A549 (cell line): ENCODE results near the gene MYO1B. TPM values are rescaled to one million over a fixed set of nuclear protein-coding genes. Genes with fewer than 3 reads are reported as not detected.

Source experiments
- ATAC-seq, 2 experiments: fragments of 200-7000 bp in 1 of 2; fragments of >200 bp in 1 of 2; cut with Nextera tagmentation in 1 of 2; cut with Tn5 transposase in 1 of 2; 3 replicates each; pipeline versions ENCODE4 v1.8.0 to v1.9.1; 2018 to 2020; ENCODE audit warnings: mild to moderate bottlenecking in 1 of 2, moderate library complexity in 1 of 2
- CTCF ChIA-PET: fragments of 300-600 bp; sonication (Branson Sonifier 250); formaldehyde crosslinking; extraction: SDS; loops from one replicate; lab custom pipeline; 2021; ENCODE audit warnings: antibody characterized with exemption, inconsistent platforms; lab: Yijun Ruan, JAX
- POLR2A ChIA-PET: fragments of 350-600 bp; formaldehyde crosslinking; extraction: SDS; loops from one replicate; lab custom pipeline; 2021; ENCODE audit warnings: antibody characterized with exemption, inconsistent platforms; lab: Yijun Ruan, JAX
- DNase-seq, 2 experiments: peaks; one replicate each; pipeline versions ENCODE4 v3.0.0 to v3.0.0-alpha.2; 2011 to 2016; ENCODE audit warnings: low read depth in 1 of 2, low spot score in 1 of 2
- FAIRE-seq: peaks from 2 replicates; lab custom pipeline; 2011; peaks lifted over from hg19 to GRCh38; lab: Jason Lieb, UNC
- H3K27ac ChIP-seq, 2 experiments: fragments of >200 bp; sonication (Bioruptor Twin); formaldehyde crosslinking; 3 replicates each; pipeline ENCODE4 v1.5.1; 2016 to 2017
- H3K4me1 ChIP-seq: fragments of >200 bp; sonication (Bioruptor Twin); formaldehyde crosslinking; 3 replicates; pipeline ENCODE4 v1.6.1; 2016
- H3K4me2 ChIP-seq: fragments of >200 bp; sonication (Bioruptor Twin); formaldehyde crosslinking; 3 replicates; pipeline ENCODE4 v1.6.1; 2016
- H3K4me3 ChIP-seq: fragments of >200 bp; sonication (Bioruptor Twin); formaldehyde crosslinking; 3 replicates; pipeline ENCODE4 v1.5.1; 2016
- H3K9me3 ChIP-seq: fragments of >200 bp; sonication (Bioruptor Twin); formaldehyde crosslinking; 3 replicates; pipeline ENCODE4 v1.6.1; 2016
- BHLHE40 ChIP-seq: IDR thresholded peaks from 2 replicates; pipeline ENCODE4 v1.6.1; 2012; ENCODE audit warnings: low read depth, low read length, inconsistent platforms
- CHD2 ChIP-seq: fragments of 150-350 bp; IDR thresholded peaks from 2 replicates; pipeline ENCODE4 v1.6.1; 2014; ENCODE audit warnings: low read length; ENCODE audit not compliant: partially characterized antibody
- CHD4 ChIP-seq: fragments of 200-600 bp; sonication (generic); IDR thresholded peaks from 2 replicates; pipeline ENCODE4 v1.6.1; 2016; ENCODE audit warnings: antibody characterized with exemption, mild to moderate bottlenecking, borderline replicate concordance
- EHMT2 ChIP-seq: fragments of 200-600 bp; sonication (generic); IDR thresholded peaks from 2 replicates; pipeline ENCODE4 v1.6.1; 2016; ENCODE audit warnings: antibody characterized with exemption, low read depth, mild to moderate bottlenecking, moderate library complexity
- FOSB ChIP-seq: fragments of 250-450 bp; sonication (Bioruptor Pico); IDR thresholded peaks from 2 replicates; pipeline ENCODE4 v1.5.0; 2020; ENCODE audit warnings: mild to moderate bottlenecking, moderate library complexity
- HOXB13 ChIP-seq: fragments of 250-450 bp; sonication (Bioruptor Pico); IDR thresholded peaks from 2 replicates; pipeline ENCODE4 v1.5.0; 2020; ENCODE audit warnings: low read depth, mild to moderate bottlenecking, moderate library complexity
- JUNB ChIP-seq: fragments of >200 bp; sonication (Bioruptor Twin); formaldehyde crosslinking; IDR thresholded peaks from 2 replicates; pipeline ENCODE4 v1.6.1; 2016
- MYC ChIP-seq: IDR thresholded peaks from 2 replicates; pipeline ENCODE4 v1.6.1; 2012; ENCODE audit warnings: mild to moderate bottlenecking, inconsistent platforms, low read length, improper control_type of control experiment, borderline replicate concordance
- NFE2L2 ChIP-seq: fragments of 150-350 bp; conservative IDR thresholded peaks from 2 replicates; pipeline ENCODE4 v1.6.1; 2014; ENCODE audit warnings: low read length
- NPAS2 ChIP-seq: fragments of 250-450 bp; sonication (Bioruptor Pico); IDR thresholded peaks from 2 replicates; pipeline ENCODE4 v1.8.0; 2022; ENCODE audit warnings: mild to moderate bottlenecking, moderate library complexity, borderline replicate concordance
- NR3C1 ChIP-seq: fragments of >200 bp; sonication (Bioruptor Twin); formaldehyde crosslinking; IDR thresholded peaks from 3 replicates; pipeline ENCODE4 v1.6.1; 2017
- POLR2AphosphoS2 ChIP-seq: conservative IDR thresholded peaks from 2 replicates; pipeline ENCODE4 v1.6.1; 2012; ENCODE audit warnings: low read length, improper control_type of control experiment, inconsistent platforms
- RAD21 ChIP-seq, 2 experiments: fragments of >200 bp in 1 of 2; sonication (Bioruptor Twin) in 1 of 2; formaldehyde crosslinking in 1 of 2; IDR thresholded peaks in 1 of 2; conservative IDR thresholded peaks in 1 of 2; 2 replicates in 1 of 2; 3 replicates in 1 of 2; pipeline ENCODE4 v1.6.1; 2012 to 2018; ENCODE audit warnings: inconsistent platforms in 1 of 2
- RFX5 ChIP-seq: fragments of 450-650 bp; IDR thresholded peaks from 2 replicates; pipeline ENCODE4 v1.7.1; 2014; ENCODE audit warnings: antibody characterized with exemption, mild to moderate bottlenecking, moderate library complexity
- SMC3 ChIP-seq: fragments of >200 bp; sonication (Bioruptor Twin); formaldehyde crosslinking; IDR thresholded peaks from 3 replicates; pipeline ENCODE4 v1.6.1; 2018; ENCODE audit warnings: inconsistent platforms
- SREBF2 ChIP-seq: fragments of 450-650 bp; IDR thresholded peaks from 2 replicates; pipeline ENCODE4 v1.6.1; 2014; ENCODE audit warnings: mild to moderate bottlenecking, moderate library complexity
- USF2 ChIP-seq: fragments of 450-650 bp; IDR thresholded peaks from 2 replicates; pipeline ENCODE4 v1.6.1; 2014; ENCODE audit warnings: antibody characterized with exemption
- ZFP36 ChIP-seq: fragments of 450-650 bp; IDR thresholded peaks from 2 replicates; pipeline ENCODE4 v1.6.1; 2014; ENCODE audit warnings: borderline replicate concordance; ENCODE audit not compliant: partially characterized antibody
- ZNF302 ChIP-seq: fragments of 250-450 bp; sonication (Bioruptor Pico); IDR thresholded peaks from 2 replicates; pipeline ENCODE4 v1.9.0; 2021; ENCODE audit warnings: inconsistent platforms, mild to moderate bottlenecking, moderate library complexity
- ZSCAN20 ChIP-seq: fragments of 250-450 bp; sonication (Bioruptor Pico); IDR thresholded peaks from 2 replicates; pipeline ENCODE4 v1.8.0; 2022; ENCODE audit warnings: mild to moderate bottlenecking, moderate library complexity
- WGBS: methylation state at CpG from one replicate; pipeline ENCODE4 v1.1.6; 2017; ENCODE audit errors: missing lambda C conversion rate; 5-methylcytosine and 5-hydroxymethylcytosine counted together
- polyA plus RNA-seq, 4 experiments: library from polyadenylated mRNA; depleted of rRNA in 3 of 4; stranded (reverse); fragments of >200 nt; fragmentation: RNase III in 1 of 4; extraction: RNeasy Plus Mini Kit Qiagen cat#74134 plus additional on column Dnase treatment in 1 of 4; gene quantifications; 2 replicates in 3 of 4; 3 replicates in 1 of 4; pipeline ENCODE4 v1.2.3, GENCODE V29; 2011 to 2017
- TF ChIP-seq, protein P1 (sequence below): IDR thresholded peaks from 2 replicates; pipeline ENCODE4 v1.6.1; 2012
- TF ChIP-seq, protein P2 (sequence below): IDR thresholded peaks from 2 replicates; pipeline ENCODE4 v1.6.1; 2012; ENCODE audit warnings: low read depth, borderline replicate concordance
- TF ChIP-seq, protein P3 (sequence below): fragments of 200-600 bp; sonication (generic); IDR thresholded peaks from 2 replicates; pipeline ENCODE4 v1.6.1; 2016; ENCODE audit warnings: antibody characterized with exemption, mild to moderate bottlenecking, moderate library complexity
- TF ChIP-seq, protein P4 (sequence below): fragments of >200 bp; sonication (Bioruptor Twin); formaldehyde crosslinking; IDR thresholded peaks from 3 replicates; pipeline ENCODE4 v1.6.1; 2016

Gene MYO1B
- polyA plus RNA-seq, 2 of the 4 experiments (the other 2 are of a cell fraction) = 77.7 to 159 TPM

GRCh38 chr2:191318729-191319078 is 73.5 kb downstream of the MYO1B start:
- CTCF ChIA-PET = interaction anchor here (1.1 to 1.7 kb wide), 4 partner anchors 15 to 182 kb away, joined by 3 to 5 read pairs (median 4); no protein-coding TSS in a partner anchor
- no peak for TF ChIP-seq BHLHE40
- TF ChIP-seq, protein P1, sequence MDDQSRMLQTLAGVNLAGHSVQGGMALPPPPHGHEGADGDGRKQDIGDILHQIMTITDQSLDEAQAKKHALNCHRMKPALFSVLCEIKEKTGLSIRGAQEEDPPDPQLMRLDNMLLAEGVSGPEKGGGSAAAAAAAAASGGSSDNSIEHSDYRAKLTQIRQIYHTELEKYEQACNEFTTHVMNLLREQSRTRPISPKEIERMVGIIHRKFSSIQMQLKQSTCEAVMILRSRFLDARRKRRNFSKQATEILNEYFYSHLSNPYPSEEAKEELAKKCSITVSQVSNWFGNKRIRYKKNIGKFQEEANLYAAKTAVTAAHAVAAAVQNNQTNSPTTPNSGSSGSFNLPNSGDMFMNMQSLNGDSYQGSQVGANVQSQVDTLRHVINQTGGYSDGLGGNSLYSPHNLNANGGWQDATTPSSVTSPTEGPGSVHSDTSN = no peak
- TF ChIP-seq JUNB = no peak
- no peak for TF ChIP-seq SMC3
- no peak for TF ChIP-seq HOXB13 (CRISPR knock-in tag)
- no peak for TF ChIP-seq ZFP36
- TF ChIP-seq ZSCAN20 = no peak
- TF ChIP-seq, protein P2, sequence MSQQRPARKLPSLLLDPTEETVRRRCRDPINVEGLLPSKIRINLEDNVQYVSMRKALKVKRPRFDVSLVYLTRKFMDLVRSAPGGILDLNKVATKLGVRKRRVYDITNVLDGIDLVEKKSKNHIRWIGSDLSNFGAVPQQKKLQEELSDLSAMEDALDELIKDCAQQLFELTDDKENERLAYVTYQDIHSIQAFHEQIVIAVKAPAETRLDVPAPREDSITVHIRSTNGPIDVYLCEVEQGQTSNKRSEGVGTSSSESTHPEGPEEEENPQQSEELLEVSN = no peak
- TF ChIP-seq, all 56 proteins: peak for 0
- peaks cover under 1% of the 10 kb centered on the region; the same call in 1 of the 3 replicates for H3K9me3 ChIP-seq
- H3K4me3 ChIP-seq = no peak overlapping the region
- peak; percentile 88 to 92 for ATAC-seq
- H3K27ac ChIP-seq = peak overlapping the region; percentile 57 to 73
- no peak for FAIRE-seq
- peaks cover 75% of the 10 kb centered on the region for H3K4me1 ChIP-seq
- peak overlapping the region; percentile 72 for H3K4me2 ChIP-seq
- DNase-seq = peak; percentile 13 to 75
- POLR2A ChIA-PET = no interaction called here

GRCh38 chr2:191319186-191319585 is 74.0 kb downstream of the MYO1B start:
- POLR2A ChIA-PET = no interaction called here
- ATAC-seq = peak; percentile 76 to 78
- Histone ChIP-seq H3K27ac (peak overlapping the region in 1 of 2 experiments; percentile 73; a peak in 3 of 6 replicates), H3K9me3 (peaks cover 3% of the 10 kb centered on the region; the same call in 1 of the 3 replicates)
- WGBS = 18% methylated on average over 2 of the region's 2 CpGs
- CTCF ChIA-PET = interaction anchor here (1.1 to 1.7 kb wide), 4 partner anchors 16 to 182 kb away, joined by 3 to 5 read pairs (median 4); no protein-coding TSS in a partner anchor
- TF ChIP-seq NR3C1 (no peak), SREBF2 (no peak), NPAS2 (CRISPR knock-in tag) (no peak), RAD21 (conservative IDR thresholded peaks at IDR 0.05 in 1 of 2, IDR thresholded peaks at IDR 0.05 in 1 of 2) (no peak), CHD4 (no peak), MYC (no peak), POLR2AphosphoS2 (no peak), BHLHE40 (no peak)
- TF ChIP-seq, protein P3, sequence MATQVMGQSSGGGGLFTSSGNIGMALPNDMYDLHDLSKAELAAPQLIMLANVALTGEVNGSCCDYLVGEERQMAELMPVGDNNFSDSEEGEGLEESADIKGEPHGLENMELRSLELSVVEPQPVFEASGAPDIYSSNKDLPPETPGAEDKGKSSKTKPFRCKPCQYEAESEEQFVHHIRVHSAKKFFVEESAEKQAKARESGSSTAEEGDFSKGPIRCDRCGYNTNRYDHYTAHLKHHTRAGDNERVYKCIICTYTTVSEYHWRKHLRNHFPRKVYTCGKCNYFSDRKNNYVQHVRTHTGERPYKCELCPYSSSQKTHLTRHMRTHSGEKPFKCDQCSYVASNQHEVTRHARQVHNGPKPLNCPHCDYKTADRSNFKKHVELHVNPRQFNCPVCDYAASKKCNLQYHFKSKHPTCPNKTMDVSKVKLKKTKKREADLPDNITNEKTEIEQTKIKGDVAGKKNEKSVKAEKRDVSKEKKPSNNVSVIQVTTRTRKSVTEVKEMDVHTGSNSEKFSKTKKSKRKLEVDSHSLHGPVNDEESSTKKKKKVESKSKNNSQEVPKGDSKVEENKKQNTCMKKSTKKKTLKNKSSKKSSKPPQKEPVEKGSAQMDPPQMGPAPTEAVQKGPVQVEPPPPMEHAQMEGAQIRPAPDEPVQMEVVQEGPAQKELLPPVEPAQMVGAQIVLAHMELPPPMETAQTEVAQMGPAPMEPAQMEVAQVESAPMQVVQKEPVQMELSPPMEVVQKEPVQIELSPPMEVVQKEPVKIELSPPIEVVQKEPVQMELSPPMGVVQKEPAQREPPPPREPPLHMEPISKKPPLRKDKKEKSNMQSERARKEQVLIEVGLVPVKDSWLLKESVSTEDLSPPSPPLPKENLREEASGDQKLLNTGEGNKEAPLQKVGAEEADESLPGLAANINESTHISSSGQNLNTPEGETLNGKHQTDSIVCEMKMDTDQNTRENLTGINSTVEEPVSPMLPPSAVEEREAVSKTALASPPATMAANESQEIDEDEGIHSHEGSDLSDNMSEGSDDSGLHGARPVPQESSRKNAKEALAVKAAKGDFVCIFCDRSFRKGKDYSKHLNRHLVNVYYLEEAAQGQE = no peak
- TF ChIP-seq, all 56 proteins: peak for 0
- FAIRE-seq (no peak), DNase-seq (peak in 1 of 2 experiments; percentile 24)
- Histone ChIP-seq H3K4me3 (no peak overlapping the region), H3K4me2 (peak overlapping the region; percentile 72), H3K4me1 (peaks cover 75% of the 10 kb centered on the region)

DNA sequence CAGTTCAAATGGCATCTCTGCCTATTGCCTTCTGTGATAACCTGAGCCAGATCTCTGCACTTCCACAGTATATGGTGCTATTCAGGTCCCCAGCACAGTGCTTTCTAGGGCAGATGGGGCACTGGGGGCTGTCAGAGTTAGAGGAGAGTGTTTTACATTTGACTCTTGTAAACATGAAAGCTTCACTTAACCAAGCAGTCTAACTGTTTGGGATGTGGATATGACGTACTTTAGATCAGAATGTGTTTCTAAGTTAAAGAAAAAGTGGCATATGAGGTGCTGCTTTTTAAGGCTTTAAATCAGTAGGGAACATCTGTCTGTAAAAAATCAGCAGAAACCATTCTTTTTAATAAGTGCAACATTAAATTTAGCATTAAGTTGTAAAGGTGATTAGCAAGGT is 75.7 kb downstream of the MYO1B start:
- Histone ChIP-seq H3K4me2 (no peak overlapping the region), H3K4me1 (peaks cover 70% of the 10 kb centered on the region), H3K9me3 (peaks cover 3% of the 10 kb centered on the region; the same call in 1 of the 3 replicates), H3K4me3 (no peak overlapping the region), H3K27ac (peak overlapping the region in 1 of 2 experiments; percentile 23; a peak in 1 of 6 replicates)
- 96% methylated on average over 1 of the region's 1 CpG for WGBS
- ChIA-PET POLR2A (no interaction called here), CTCF (interaction anchor here (1.6 kb wide), 1 partner anchor 17 kb away, joined by 3 read pairs; no protein-coding TSS in a partner anchor)
- ATAC-seq (no peak), FAIRE-seq (no peak), DNase-seq (no peak)
- TF ChIP-seq CHD2 = no peak
- TF ChIP-seq CHD4 = no peak
- TF ChIP-seq NFE2L2 = no peak
- TF ChIP-seq RFX5 = no peak
- no peak for TF ChIP-seq USF2
- TF ChIP-seq FOSB = no peak
- TF ChIP-seq, protein P4, sequence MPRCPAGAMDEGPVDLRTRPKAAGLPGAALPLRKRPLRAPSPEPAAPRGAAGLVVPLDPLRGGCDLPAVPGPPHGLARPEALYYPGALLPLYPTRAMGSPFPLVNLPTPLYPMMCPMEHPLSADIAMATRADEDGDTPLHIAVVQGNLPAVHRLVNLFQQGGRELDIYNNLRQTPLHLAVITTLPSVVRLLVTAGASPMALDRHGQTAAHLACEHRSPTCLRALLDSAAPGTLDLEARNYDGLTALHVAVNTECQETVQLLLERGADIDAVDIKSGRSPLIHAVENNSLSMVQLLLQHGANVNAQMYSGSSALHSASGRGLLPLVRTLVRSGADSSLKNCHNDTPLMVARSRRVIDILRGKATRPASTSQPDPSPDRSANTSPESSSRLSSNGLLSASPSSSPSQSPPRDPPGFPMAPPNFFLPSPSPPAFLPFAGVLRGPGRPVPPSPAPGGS = no peak
- TF ChIP-seq EHMT2 = no peak
- TF ChIP-seq NR3C1 = no peak
- TF ChIP-seq ZNF302 = no peak
